HG03025 (cell line): ENCODE measurements around the gene RBL1.

ENCODE experiments used
- ATAC-seq: cut with Tn5 transposase; IDR thresholded peaks from one replicate; pipeline ENCODE4 v1.9.1; 2021; ENCODE audit warnings: mild to moderate bottlenecking, moderate library complexity; ENCODE audit not compliant: unreplicated experiment, low FRiP score

Gene RBL1

GRCh38 chr20:36951979-36952738 is 143.6 kb downstream of the RBL1 start:
- ATAC-seq, result no peak

GRCh38 chr20:36951198-36951978 is 144.4 kb downstream of the RBL1 start, which contains the start of gene SAMHD1:
SAMHD1 (minus strand) TSS chr20:36951708; CDS start chr20:36951643, 65 bp downstream.
- peak; percentile 84 for ATAC-seq

DNA sequence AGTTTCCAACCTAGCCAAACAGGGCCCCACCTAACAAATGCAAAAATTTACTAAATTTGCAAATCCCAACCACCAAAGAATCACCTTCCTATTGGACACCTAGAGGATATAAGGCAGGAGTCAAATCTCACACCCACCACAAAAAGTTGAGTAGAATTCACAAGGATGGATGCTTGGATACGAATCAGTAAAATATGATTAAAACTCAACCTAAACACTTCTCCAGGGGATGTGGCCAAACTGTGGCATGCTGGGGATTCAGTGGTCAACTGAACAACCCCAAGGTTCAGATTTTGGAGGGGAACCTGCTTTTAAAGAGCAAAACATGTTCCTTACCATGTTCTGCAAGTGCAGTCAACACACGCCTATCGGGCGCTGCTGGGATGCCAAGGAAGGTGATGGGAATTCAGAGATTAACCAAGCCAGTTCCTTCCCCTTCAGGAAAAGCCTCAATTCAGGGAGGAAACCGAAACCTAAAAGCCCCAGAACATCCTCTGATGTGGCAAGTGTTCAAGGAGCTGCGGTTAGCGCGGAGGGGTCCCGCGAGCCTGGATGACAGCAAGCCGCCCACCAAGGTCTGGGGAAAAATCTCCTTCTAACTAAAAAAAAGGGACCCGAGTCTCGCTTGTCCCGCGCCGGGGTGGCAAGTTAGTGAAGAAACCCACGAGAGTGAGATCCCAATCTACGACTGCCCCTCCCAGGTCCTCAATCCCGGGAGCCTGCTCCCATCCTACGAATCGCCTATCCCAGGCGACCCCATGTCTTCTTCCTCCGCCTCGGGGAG is 145.2 kb downstream of the RBL1 start:
- no peak for ATAC-seq
